HCT116 (cell line): ENCODE results near the gene NCAPG2. TPM values are rescaled to one million over a fixed set of nuclear protein-coding genes. Genes with fewer than 3 reads are reported as not detected.

Experiments
- ATAC-seq: fragments of 200-7000 bp; cut with Tn5 transposase; 2 replicates; pipeline ENCODE4 v1.9.1; 2020; ENCODE audit warnings: mild to moderate bottlenecking, moderate library complexity
- BruUV-seq: library from RNA; stranded (reverse); fragments of 400-500 nt; replicated peaks from 2 replicates; lab custom pipeline; 2021; lab: Mats Ljungman, UMichigan
- CTCF ChIA-PET: fragments of 300-600 bp; sonication (Branson Sonifier 250); formaldehyde crosslinking; loops from one replicate; lab custom pipeline; 2021; ENCODE audit warnings: antibody characterized with exemption; lab: Charles Lee
- POLR2A ChIA-PET: fragments of 300-600, 350-600 bp; sonication (Branson Sonifier 250); formaldehyde crosslinking; loops from one replicate; lab custom pipeline; 2021; ENCODE audit warnings: antibody characterized with exemption; lab: Charles Lee
- RAD21 ChIA-PET, 2 experiments: fragments of 300-600 bp; sonication (Branson Sonifier 250); formaldehyde crosslinking; loops; one replicate each; lab custom pipeline; 2023; ENCODE audit warnings: low total read pairs in 2 of 2; ENCODE audit not compliant: uncharacterized antibody in 2 of 2, unreplicated experiment in 2 of 2, low non-redundant PET in 1 of 2; lab: Charles Lee
- DNase-seq: peaks from one replicate; pipeline ENCODE4 v3.0.0-alpha.2; 2010; ENCODE audit warnings: low read depth, low spot score
- H2AFZ ChIP-seq: fragments of 200-600 bp; shearing (Covaris generic), sonication (generic); 2 replicates; pipeline ENCODE4 v1.6.1; 2017; ENCODE audit warnings: low read depth, mixed run types, mixed read lengths, antibody characterized with exemption, low read length; ENCODE audit not compliant: poor library complexity, severe bottlenecking
- H3K27ac ChIP-seq: 2 replicates; pipeline ENCODE4 v1.5.1; 2012; ENCODE audit warnings: low read depth, low read length
- H3K27me3 ChIP-seq: fragments of 200-600 bp; sonication (generic); 2 replicates; pipeline ENCODE4 v1.6.1; 2016; ENCODE audit warnings: mixed run types, low read length, mixed read lengths; ENCODE audit not compliant: insufficient read depth
- H3K36me3 ChIP-seq, 2 experiments: fragments of 200-500 bp in 1 of 2; fragments of 200-600 bp in 1 of 2; sonication (Bioruptor generic) in 1 of 2; sonication (generic) in 1 of 2; 2 replicates each; pipeline versions ENCODE4 v1.5.1 to v1.6.1; 2014 to 2016; ENCODE audit warnings: low read length in 2 of 2, inconsistent platforms in 1 of 2, mixed read lengths in 1 of 2, mixed run types in 1 of 2; ENCODE audit not compliant: insufficient read depth in 2 of 2, control insufficient read depth in 1 of 2
- H3K4me1 ChIP-seq, 2 experiments: fragments of 200-600 bp in 1 of 2; sonication (generic) in 1 of 2; 2 replicates each; pipeline versions ENCODE4 v1.5.1 to v1.6.1; 2012 to 2017; ENCODE audit warnings: low read length in 2 of 2, inconsistent platforms in 1 of 2, mild to moderate bottlenecking in 1 of 2, mixed read lengths in 1 of 2, mixed run types in 1 of 2, moderate library complexity in 1 of 2; ENCODE audit not compliant: insufficient read depth in 2 of 2, control insufficient read depth in 1 of 2
- H3K4me2 ChIP-seq: fragments of 200-600 bp; sonication (generic); 2 replicates; pipeline ENCODE4 v1.6.1; 2017; ENCODE audit warnings: mixed run types, low read length, mixed read lengths
- H3K4me3 ChIP-seq, 2 experiments: fragments of 200-600 bp in 1 of 2; sonication (generic) in 1 of 2; replicated peaks in 1 of 2; 2 replicates each; pipeline ENCODE4 v1.5.1; 2011 to 2016; ENCODE audit warnings: low read length in 2 of 2, control low read depth in 1 of 2, low read depth in 1 of 2, mild to moderate bottlenecking in 1 of 2, mixed read lengths in 1 of 2, mixed run types in 1 of 2
- H3K79me2 ChIP-seq: fragments of 200-600 bp; sonication (generic); 2 replicates; pipeline ENCODE4 v1.6.1; 2017; ENCODE audit warnings: mild to moderate bottlenecking, mixed run types, low read length, moderate library complexity, mixed read lengths; ENCODE audit not compliant: insufficient read depth
- H3K9ac ChIP-seq: fragments of 200-600 bp; sonication (generic); 2 replicates; pipeline ENCODE4 v1.6.1; 2016; ENCODE audit warnings: low read length, mixed read lengths
- H3K9me2 ChIP-seq: fragments of 200-600 bp; sonication (generic), shearing (Covaris generic); 2 replicates; pipeline ENCODE4 v1.6.1; 2017; ENCODE audit warnings: mixed run types, mild to moderate bottlenecking, moderate library complexity; ENCODE audit not compliant: insufficient read depth
- H3K9me3 ChIP-seq, 2 experiments: fragments of 200-500 bp in 1 of 2; fragments of 200-600 bp in 1 of 2; sonication (Bioruptor generic) in 1 of 2; sonication (generic) in 1 of 2; 2 replicates each; pipeline ENCODE4 v1.6.1; 2014 to 2017; ENCODE audit warnings: low read length in 2 of 2, mixed read lengths in 2 of 2, inconsistent platforms in 1 of 2, low read depth in 1 of 2, mild to moderate bottlenecking in 1 of 2, mixed run types in 1 of 2, moderate library complexity in 1 of 2; ENCODE audit not compliant: control insufficient read depth in 1 of 2, insufficient read depth in 1 of 2
- H4K20me1 ChIP-seq: fragments of 200-600 bp; sonication (generic), shearing (Covaris generic); 2 replicates; pipeline ENCODE4 v1.6.1; 2017; ENCODE audit warnings: mixed run types, mild to moderate bottlenecking, moderate library complexity; ENCODE audit not compliant: insufficient read depth
- EGR1 ChIP-seq: IDR thresholded peaks from 2 replicates; pipeline ENCODE4 v1.6.1; 2012; ENCODE audit warnings: low read depth
- EZH2 ChIP-seq: fragments of 200-600 bp; sonication (generic); IDR thresholded peaks from 2 replicates; pipeline ENCODE4 v1.6.1; 2017; ENCODE audit warnings: antibody characterized with exemption, mixed run types
- JUND ChIP-seq: IDR thresholded peaks from 2 replicates; pipeline ENCODE4 v1.6.1; 2012
- SIN3A ChIP-seq: IDR thresholded peaks from 2 replicates; pipeline ENCODE4 v1.6.1; 2012; ENCODE audit warnings: low read depth
- SP1 ChIP-seq: IDR thresholded peaks from 2 replicates; pipeline ENCODE4 v1.6.1; 2012; ENCODE audit warnings: low read depth
- SRF ChIP-seq: IDR thresholded peaks from 2 replicates; pipeline ENCODE4 v1.6.1; 2012; ENCODE audit warnings: low read depth
- TCF7L2 ChIP-seq: IDR thresholded peaks from 2 replicates; pipeline ENCODE4 v1.7.0; 2011; ENCODE audit warnings: borderline replicate concordance, inconsistent platforms; ENCODE audit not compliant: insufficient read depth, insufficient read length; ENCODE audit errors: extremely low read depth
- YY1 ChIP-seq: IDR thresholded peaks from 2 replicates; pipeline ENCODE4 v1.6.1; 2011; ENCODE audit warnings: low read length, low read depth, moderate library complexity, mild to moderate bottlenecking; ENCODE audit not compliant: insufficient replicate concordance; ENCODE audit errors: extremely low read depth
- ZFX ChIP-seq: fragments of 450-650 bp; IDR thresholded peaks from 2 replicates; pipeline ENCODE4 v1.6.1; 2017
- ZNF274 ChIP-seq: fragments of 200-500 bp; sonication (Bioruptor generic); IDR thresholded peaks from 2 replicates; pipeline ENCODE4 v1.6.1; 2014; ENCODE audit warnings: mild to moderate bottlenecking, low read depth, low read length, inconsistent platforms
- intact Hi-C: fragments of 100-400 bp; cut with micrococcal nuclease; formaldehyde crosslinking; loops from 2 replicates; pipeline ENCODE4 v1.10.0; 2022
- total RNA-seq: library from RNA; stranded (reverse); gene quantifications from one replicate; pipeline ENCODE4 v1.2.1, GENCODE V29; 2021; ENCODE audit not compliant: unreplicated experiment
- TF ChIP-seq, protein P1 (sequence below), 3 experiments: fragments of 200-600 bp in 1 of 3; sonication (generic) in 1 of 3; IDR thresholded peaks in 2 of 3; conservative IDR thresholded peaks in 1 of 3; 2 replicates each; pipeline ENCODE4 v1.5.1; 2012 to 2017; ENCODE audit warnings: low read depth in 2 of 3, low read length in 2 of 3, antibody characterized with exemption in 1 of 3, borderline replicate concordance in 1 of 3, control low read depth in 1 of 3, mild to moderate bottlenecking in 1 of 3, mixed read lengths in 1 of 3, mixed run types in 1 of 3, moderate library complexity in 1 of 3; ENCODE audit not compliant: insufficient read depth in 1 of 3
- TF ChIP-seq, protein P2 (sequence below): IDR thresholded peaks from 2 replicates; pipeline ENCODE4 v1.6.1; 2012
- TF ChIP-seq, protein P3 (sequence below): IDR thresholded peaks from 2 replicates; pipeline ENCODE4 v1.6.1; 2012

The NCAPG2 gene
- total RNA-seq, 1 experiment from 2014 or later: 73.1 TPM

DNA sequence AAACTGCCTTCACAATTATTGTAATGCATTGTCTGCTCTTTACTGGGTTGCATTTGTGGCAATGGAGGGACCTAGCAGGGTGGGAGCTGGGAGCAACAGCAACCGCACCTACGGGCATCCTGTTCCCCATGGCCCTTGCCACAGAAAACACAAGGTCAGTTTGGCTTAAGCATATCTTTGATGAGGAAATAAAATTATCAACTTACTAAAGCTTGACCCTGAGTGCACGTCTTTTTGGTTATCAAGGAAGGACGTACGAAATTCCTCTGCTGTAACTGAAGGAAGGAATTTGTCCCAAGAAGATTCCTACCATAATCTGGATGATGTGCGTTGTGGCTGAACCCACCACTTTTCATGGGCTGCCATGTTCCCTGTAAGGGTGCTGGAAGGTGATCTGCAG, 97.0 kb downstream of the NCAPG2 start:
- DNase-seq (no peak), ATAC-seq (no peak)
- ChIA-PET RAD21 (no interaction called here), CTCF (no interaction called here), POLR2A (no interaction called here)
- no peaks in the 10 kb centered on the region for H3K4me1 ChIP-seq
- H3K4me2 ChIP-seq: no peak overlapping the region
- H4K20me1 ChIP-seq: no peaks in the 10 kb centered on the region
- no peak overlapping the region for H3K9ac ChIP-seq
- intact Hi-C loops: no loop called here
- H3K27ac ChIP-seq: no peak overlapping the region
- H3K9me2 ChIP-seq: no peaks in the 10 kb centered on the region
- no peaks in the 10 kb centered on the region for H3K27me3 ChIP-seq
- H3K36me3 ChIP-seq: no peaks in the 10 kb centered on the region; a peak in 2 of 4 replicates
- no peaks in the 10 kb centered on the region for H3K79me2 ChIP-seq
- BruUV-seq: no TSS peak
- TF ChIP-seq EZH2: no peak
- no peak for TF ChIP-seq SP1
- no peak for TF ChIP-seq SIN3A
- TF ChIP-seq ZFX: no peak
- TF ChIP-seq, protein P1, sequence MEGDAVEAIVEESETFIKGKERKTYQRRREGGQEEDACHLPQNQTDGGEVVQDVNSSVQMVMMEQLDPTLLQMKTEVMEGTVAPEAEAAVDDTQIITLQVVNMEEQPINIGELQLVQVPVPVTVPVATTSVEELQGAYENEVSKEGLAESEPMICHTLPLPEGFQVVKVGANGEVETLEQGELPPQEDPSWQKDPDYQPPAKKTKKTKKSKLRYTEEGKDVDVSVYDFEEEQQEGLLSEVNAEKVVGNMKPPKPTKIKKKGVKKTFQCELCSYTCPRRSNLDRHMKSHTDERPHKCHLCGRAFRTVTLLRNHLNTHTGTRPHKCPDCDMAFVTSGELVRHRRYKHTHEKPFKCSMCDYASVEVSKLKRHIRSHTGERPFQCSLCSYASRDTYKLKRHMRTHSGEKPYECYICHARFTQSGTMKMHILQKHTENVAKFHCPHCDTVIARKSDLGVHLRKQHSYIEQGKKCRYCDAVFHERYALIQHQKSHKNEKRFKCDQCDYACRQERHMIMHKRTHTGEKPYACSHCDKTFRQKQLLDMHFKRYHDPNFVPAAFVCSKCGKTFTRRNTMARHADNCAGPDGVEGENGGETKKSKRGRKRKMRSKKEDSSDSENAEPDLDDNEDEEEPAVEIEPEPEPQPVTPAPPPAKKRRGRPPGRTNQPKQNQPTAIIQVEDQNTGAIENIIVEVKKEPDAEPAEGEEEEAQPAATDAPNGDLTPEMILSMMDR (IDR thresholded peaks at IDR 0.05 in 2 of 3, conservative IDR thresholded peaks at IDR 0.05 in 1 of 3; ENCODE audit: borderline replicate concordance in 1 of 3, insufficient read depth in 1 of 3, low read depth in 2 of 3, low read length in 2 of 3): no peak
- no peak for TF ChIP-seq YY1
- TF ChIP-seq TCF7L2: no peak
- no peak for TF ChIP-seq SRF
- TF ChIP-seq EGR1: no peak
- TF ChIP-seq ZNF274: no peak
- TF ChIP-seq, protein P2, sequence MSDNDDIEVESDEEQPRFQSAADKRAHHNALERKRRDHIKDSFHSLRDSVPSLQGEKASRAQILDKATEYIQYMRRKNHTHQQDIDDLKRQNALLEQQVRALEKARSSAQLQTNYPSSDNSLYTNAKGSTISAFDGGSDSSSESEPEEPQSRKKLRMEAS: no peak
- no peak for TF ChIP-seq JUND
- TF ChIP-seq, protein P3, sequence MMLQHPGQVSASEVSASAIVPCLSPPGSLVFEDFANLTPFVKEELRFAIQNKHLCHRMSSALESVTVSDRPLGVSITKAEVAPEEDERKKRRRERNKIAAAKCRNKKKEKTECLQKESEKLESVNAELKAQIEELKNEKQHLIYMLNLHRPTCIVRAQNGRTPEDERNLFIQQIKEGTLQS: no peak
- no peak overlapping the region for H3K4me3 ChIP-seq
- H3K9me3 ChIP-seq: no peaks in the 10 kb centered on the region
- H2AFZ ChIP-seq: no peak overlapping the region
